Left ventricle myocardium inferior (tissue), 1 donor: Measurements from ENCODE around the gene RSPH9. TPM values are rescaled to one million over a fixed set of nuclear protein-coding genes. Genes with fewer than 3 reads are reported as not detected.
"Not testable (repeated sequence)": the region's sequence is repeated elsewhere in the genome, so short reads cannot be mapped to it uniquely, and the experiment has no call there.

Experiments
- DNase-seq: peaks from one replicate; pipeline ENCODE4 v3.0.0-alpha.2; 2020
- H3K27ac ChIP-seq: fragments of 200-600 bp; replicated peaks from 2 replicates; pipeline ENCODE4 v1.8.0; 2021
- H3K27me3 ChIP-seq: fragments of 200-600 bp; 2 replicates; pipeline ENCODE4 v1.8.0; 2021; ENCODE audit warnings: low read depth
- H3K36me3 ChIP-seq: fragments of 200-600 bp; 2 replicates; pipeline ENCODE4 v1.8.0; 2021
- H3K4me1 ChIP-seq: fragments of 200-600 bp; 2 replicates; pipeline ENCODE4 v1.8.0; 2021
- H3K4me3 ChIP-seq: fragments of 200-600 bp; 2 replicates; pipeline ENCODE4 v1.8.0; 2021; ENCODE audit warnings: mild to moderate bottlenecking, moderate library complexity
- H3K9me3 ChIP-seq: fragments of 200-600 bp; replicated peaks from 2 replicates; pipeline ENCODE4 v1.8.0; 2021
- intact Hi-C: fragments of 100-400 bp; cut with micrococcal nuclease; formaldehyde crosslinking; loops from one replicate; pipeline ENCODE4 v1.11.0; 2022
- total RNA-seq: library from RNA; stranded (reverse); fragmentation: NEBNext Ultra II Directional; extraction: Animal tissue kit (Norgen Biotek cat#: 25700); gene quantifications from one replicate; pipeline ENCODE4 v1.2.1, GENCODE V29; 2021
- TF ChIP-seq, protein P1 (sequence below): fragments of 200-600 bp; IDR thresholded peaks from 2 replicates; pipeline ENCODE4 v1.8.0; 2021; ENCODE audit warnings: antibody characterized with exemption, mild to moderate bottlenecking, borderline replicate concordance
- donor health status: DM: no; HTN: yes; CAD: no; lungs with severe emphysema.

Gene RSPH9
- total RNA-seq, 1 donor from 2014 or later: 0.08 TPM

DNA sequence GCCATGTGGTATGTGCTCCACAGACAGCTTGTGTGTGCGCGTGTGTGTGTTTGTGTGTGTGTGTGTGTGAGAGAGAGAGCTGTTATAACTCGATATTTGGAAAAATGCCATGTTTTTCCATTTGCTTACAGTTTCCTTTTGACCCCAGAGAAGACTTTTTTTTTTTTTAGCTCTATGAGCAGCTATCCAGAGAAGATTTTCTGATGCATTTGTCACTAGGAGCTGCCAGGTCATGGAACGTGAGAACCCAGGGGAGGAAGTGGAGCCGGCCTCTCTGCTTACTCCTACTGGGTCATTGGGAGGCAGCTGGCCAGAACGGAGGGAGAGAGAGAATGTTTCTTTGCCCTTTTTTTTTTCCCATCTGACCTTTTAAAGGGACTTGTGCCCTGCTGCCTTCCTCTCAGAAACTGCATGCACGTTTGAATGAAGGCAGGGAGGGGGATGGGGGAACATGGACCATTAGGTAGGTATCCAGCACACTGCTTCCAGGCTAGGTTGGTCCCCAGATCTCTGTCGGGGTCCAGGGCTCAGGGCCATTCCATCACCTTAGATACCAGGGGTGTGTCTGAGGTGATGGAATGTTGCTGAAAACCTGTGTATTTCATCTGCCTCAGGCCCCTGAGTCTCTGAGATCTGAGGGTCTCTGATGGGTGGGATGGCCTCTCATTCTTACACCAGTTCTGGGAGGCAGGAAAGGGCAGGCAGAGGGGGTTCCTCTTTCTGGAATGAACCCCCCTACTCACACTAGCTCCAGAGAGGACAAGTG, 53.9 kb downstream of the RSPH9 start:
- Histone ChIP-seq H3K27me3 (no peaks in the 10 kb centered on the region), H3K27ac (peak overlapping the region; percentile 46)
- intact Hi-C loops: no loop called here

DNA sequence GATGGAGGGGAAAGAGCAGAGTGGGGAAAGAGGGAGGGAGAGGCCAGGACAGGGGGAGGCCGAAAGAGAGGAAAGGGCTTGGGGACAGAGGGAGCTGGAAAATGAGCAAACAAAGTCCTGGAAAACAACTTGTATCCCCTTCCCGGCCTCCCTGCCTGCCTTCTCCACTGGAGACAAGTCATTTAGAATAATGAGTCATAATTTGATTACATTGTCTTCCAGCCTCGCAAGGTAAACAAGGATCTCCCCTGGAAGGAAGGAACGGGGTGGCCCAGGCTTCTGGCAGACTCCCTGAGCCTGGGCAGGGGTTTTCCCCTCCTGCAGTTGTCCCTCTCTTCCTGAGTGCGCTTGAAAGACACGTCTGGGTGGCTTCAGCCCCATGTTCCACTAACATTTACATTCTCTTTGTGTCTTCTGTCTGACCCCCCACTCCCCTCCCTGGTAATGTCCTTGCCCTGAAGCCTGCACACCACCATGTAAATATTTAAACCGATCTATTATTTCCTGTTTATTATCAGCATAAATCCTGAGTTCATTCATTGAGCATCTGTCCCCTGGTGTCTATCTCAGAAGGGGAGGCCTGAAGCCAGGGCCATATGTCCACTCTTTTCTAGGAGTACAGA, 54.8 kb downstream of the RSPH9 start:
- H3K36me3 ChIP-seq: no peaks in the 10 kb centered on the region
- peak overlapping the region; percentile 46 for H3K27ac ChIP-seq
- peaks cover 78% of the 10 kb centered on the region for H3K4me1 ChIP-seq
- DNase-seq: no peak
- H3K27me3 ChIP-seq: no peaks in the 10 kb centered on the region
- H3K4me3 ChIP-seq: no peak overlapping the region
- TF ChIP-seq, protein P1, sequence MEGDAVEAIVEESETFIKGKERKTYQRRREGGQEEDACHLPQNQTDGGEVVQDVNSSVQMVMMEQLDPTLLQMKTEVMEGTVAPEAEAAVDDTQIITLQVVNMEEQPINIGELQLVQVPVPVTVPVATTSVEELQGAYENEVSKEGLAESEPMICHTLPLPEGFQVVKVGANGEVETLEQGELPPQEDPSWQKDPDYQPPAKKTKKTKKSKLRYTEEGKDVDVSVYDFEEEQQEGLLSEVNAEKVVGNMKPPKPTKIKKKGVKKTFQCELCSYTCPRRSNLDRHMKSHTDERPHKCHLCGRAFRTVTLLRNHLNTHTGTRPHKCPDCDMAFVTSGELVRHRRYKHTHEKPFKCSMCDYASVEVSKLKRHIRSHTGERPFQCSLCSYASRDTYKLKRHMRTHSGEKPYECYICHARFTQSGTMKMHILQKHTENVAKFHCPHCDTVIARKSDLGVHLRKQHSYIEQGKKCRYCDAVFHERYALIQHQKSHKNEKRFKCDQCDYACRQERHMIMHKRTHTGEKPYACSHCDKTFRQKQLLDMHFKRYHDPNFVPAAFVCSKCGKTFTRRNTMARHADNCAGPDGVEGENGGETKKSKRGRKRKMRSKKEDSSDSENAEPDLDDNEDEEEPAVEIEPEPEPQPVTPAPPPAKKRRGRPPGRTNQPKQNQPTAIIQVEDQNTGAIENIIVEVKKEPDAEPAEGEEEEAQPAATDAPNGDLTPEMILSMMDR: no peak
- intact Hi-C loops: no loop called here
- H3K9me3 ChIP-seq: no peaks in the 10 kb centered on the region

More for the DNA sequence above, 53.9 kb downstream of the RSPH9 start:
- H3K4me3 ChIP-seq: no peak overlapping the region
- TF ChIP-seq, protein P1: no peak
- no peaks in the 10 kb centered on the region for H3K9me3 ChIP-seq
- no peaks in the 10 kb centered on the region for H3K36me3 ChIP-seq
- H3K4me1 ChIP-seq: peaks cover 73% of the 10 kb centered on the region
- DNase-seq: peak; percentile 69

DNA sequence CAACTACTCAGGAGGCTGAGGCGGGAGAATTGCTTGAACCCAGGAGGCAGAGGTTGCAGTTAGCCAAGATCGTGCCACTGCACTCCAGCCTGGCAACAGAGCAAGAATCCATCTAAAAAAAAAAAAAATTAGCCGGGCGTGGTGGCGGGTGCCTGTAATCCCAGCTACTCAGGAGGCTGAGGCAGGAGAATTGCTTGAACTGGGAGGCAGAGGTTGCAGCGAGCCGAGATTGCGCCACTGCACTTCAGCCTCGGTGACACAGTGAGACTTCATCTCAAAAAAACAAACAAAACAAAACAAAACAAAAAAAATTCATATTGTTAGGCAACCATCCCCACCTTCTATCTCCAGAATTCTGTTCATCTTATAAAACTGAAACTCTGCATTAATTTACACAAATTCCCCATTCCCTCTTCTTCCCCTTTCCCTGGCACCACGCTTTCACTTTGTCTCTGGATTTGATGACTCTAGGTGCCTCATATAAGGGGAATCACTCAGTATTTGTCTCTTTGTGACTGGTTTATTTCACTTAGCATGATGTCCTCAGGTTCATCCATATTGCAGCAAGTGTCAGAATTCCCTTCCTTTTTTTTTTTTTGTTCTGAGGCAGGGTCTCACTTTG, 56.2 kb downstream of the RSPH9 start:
- peak overlapping the region; percentile 94 for H3K27ac ChIP-seq
- DNase-seq, H3K9me3 ChIP-seq, H3K36me3 ChIP-seq, H3K27me3 ChIP-seq, intact Hi-C loops, H3K4me3 ChIP-seq: not testable (repeated sequence)
- H3K4me1 ChIP-seq: peaks cover 82% of the 10 kb centered on the region

DNA sequence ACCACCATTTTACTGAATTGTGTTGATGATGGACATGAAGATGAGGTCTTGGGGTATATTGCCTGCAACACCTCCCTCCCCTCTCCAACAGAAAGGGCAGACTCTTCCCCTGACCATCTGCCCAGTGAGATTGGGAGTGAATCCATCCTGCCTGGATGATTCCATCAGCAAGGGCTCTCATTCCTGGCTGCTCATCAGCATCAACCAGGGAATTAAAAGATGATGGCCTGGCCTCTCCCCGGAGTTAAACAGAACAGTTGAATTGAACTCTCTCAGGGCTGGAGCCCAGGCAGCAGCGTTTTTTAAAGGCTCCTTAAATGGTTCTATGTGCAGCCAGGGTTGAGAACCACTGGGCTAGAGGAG, 57.3 kb downstream of the RSPH9 start:
- Histone ChIP-seq H3K9me3 (no peaks in the 10 kb centered on the region), H3K27ac (peak overlapping the region; percentile 94), H3K36me3 (no peaks in the 10 kb centered on the region), H3K27me3 (no peaks in the 10 kb centered on the region), H3K4me3 (peak overlapping the region; percentile 0), H3K4me1 (peaks cover 84% of the 10 kb centered on the region)
- no peak for DNase-seq
- intact Hi-C loops: no loop called here
- TF ChIP-seq, protein P1: no peak

DNA sequence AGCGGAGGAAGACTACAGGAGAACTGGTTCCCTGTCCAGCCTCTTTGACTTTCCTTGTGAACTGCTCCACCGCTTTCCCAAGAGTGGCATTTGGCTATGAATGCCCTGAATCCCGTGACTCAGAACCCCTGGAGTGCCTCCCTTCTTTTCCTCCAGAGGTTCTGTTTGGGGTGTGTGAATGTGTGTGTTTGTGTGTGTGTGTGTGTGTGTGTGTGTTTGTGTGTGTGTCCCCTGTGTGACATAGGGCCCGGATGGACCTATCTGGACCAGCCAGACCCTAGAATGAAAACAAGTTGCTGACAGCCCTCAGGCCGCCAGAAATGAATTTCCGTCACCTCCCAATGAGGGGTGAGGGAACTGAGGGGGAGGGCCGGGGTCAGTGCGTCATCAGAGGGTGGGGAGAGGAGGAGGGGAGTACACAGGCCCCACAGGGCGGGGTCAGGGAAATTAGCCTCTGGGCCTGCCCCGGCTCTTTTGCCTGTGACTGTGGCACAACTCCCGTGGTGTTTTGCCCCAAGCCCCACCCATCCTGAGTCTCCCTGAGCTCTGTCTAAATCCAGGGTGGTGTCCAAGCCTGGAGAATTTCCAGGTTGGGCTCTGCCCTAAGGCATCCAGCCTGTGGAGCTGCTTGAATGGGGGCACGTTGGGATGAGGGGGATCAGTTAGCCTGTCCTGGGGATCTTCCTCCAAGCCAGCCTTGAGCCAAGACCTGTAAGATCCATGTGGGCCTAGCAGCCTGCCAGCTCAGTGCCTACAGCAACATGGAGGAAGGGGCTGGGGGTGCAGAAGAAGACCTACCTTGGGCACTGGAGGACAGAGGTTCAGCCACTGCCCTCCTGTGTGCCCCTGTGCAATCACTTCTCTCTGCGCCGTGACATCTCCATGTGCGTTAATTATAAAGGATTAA, 58.0 kb downstream of the RSPH9 start:
- no peaks in the 10 kb centered on the region for H3K9me3 ChIP-seq
- H3K27ac ChIP-seq: peak overlapping the region; percentile 94
- H3K4me1 ChIP-seq: peaks cover 91% of the 10 kb centered on the region
- intact Hi-C loops: no loop called here
- no peaks in the 10 kb centered on the region for H3K36me3 ChIP-seq
- TF ChIP-seq, protein P1: no peak
- no peaks in the 10 kb centered on the region for H3K27me3 ChIP-seq
- peak; percentile 94 for DNase-seq
- peak overlapping the region; percentile 0 for H3K4me3 ChIP-seq
